SK-MEL-5 (cell line): ENCODE measurements around the gene STRA8. TPM values are rescaled to one million over a fixed set of nuclear protein-coding genes. Genes with fewer than 3 reads are reported as not detected.

Experiments
- DNase-seq: peaks from one replicate; pipeline ENCODE4 v3.0.0-alpha.2; 2016; ENCODE audit warnings: low read depth, low spot score
- in situ Hi-C: cut with HindIII; loops from 2 replicates; pipeline ENCODE4 v1.10.0; 2016; ENCODE audit warnings: low sequenced_read_pairs, high pct_unique_total_duplicates, low pct_unique_long_range_greater_than_20kb
- polyA plus RNA-seq, 2 experiments: library from polyadenylated mRNA; depleted of rRNA; stranded (reverse); fragments of >200 nt; gene quantifications; 2 replicates each; pipeline ENCODE4 v1.2.3, GENCODE V29; 2015
- total RNA-seq: library from RNA; depleted of rRNA; stranded (reverse); fragments of >200 nt; shearing (Covaris generic); gene quantifications from 2 replicates; pipeline ENCODE4 v1.2.3, GENCODE V29; 2014; rRNA removed

Gene STRA8, protein sequence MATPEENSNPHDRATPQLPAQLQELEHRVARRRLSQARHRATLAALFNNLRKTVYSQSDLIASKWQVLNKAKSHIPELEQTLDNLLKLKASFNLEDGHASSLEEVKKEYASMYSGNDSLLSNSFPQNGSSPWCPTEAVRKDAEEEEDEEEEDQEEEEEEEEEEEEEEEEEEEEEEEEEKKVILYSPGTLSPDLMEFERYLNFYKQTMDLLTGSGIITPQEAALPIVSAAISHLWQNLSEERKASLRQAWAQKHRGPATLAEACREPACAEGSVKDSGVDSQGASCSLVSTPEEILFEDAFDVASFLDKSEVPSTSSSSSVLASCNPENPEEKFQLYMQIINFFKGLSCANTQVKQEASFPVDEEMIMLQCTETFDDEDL
- not detected in 2 replicates for total RNA-seq
- not detected in 2 replicates for polyA plus RNA-seq (2015; cell fraction: cytosol; rRNA removed)
- polyA plus RNA-seq (2015; cell fraction: nucleus; rRNA removed), result not detected in 2 replicates

DNA sequence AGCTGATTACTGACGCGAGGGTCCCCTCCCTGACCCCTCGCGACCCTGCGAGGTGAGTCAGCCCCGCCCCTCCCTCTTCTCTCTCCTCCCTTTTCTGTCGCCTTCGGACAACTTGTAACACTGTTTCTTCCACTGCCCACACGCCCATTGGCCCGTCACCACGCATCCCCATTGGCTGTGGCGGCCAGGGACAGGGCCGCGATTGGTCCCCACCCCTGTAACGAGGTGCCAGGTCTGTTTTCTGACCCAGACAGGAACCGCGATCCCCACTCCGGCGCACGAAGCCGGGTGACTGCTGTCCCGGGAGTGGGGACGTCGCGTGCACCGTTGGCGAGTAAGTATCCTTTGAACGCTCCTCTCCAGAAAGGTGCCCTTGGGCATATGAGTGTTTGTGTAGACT lies at the start of gene STRA8:
Gene STRA8, plus strand, starts transcription at position 269 of the 400 bp plus-strand sequence. CDS start 6,687 bp downstream, outside the sequence.
- in situ Hi-C loops, result no loop called here
- no peak for DNase-seq

DNA sequence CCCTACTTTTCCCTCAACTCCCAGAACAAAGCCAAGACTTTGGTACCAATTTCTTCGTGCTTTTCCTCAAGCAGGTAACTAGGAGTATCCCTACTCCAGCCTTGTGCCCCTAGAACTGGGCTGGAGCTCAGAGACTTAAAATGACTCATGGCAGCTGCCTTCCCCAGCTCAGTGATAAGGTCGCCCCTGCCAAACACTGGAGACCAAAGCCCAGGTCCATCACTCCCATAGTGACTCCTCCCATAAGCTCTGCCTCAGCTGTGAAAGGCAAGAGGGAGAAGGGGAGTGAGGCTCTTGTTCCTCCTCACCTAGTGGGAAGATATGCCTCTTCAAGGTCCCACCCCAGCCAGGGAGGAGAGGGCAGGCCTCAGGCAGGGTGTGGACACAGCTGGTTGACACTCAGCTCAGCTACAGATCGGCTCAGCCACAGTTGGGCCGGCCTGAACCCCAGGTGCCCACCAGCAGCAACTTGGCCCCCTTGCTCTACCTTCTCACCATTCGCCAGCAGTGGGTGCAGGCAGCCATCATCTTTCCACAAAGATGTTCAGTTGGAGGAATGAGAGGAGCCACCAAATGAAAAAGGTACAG lies 49.3 kb upstream of the STRA8 start:
- DNase-seq, result no peak
- in situ Hi-C loops, result no loop called here

DNA sequence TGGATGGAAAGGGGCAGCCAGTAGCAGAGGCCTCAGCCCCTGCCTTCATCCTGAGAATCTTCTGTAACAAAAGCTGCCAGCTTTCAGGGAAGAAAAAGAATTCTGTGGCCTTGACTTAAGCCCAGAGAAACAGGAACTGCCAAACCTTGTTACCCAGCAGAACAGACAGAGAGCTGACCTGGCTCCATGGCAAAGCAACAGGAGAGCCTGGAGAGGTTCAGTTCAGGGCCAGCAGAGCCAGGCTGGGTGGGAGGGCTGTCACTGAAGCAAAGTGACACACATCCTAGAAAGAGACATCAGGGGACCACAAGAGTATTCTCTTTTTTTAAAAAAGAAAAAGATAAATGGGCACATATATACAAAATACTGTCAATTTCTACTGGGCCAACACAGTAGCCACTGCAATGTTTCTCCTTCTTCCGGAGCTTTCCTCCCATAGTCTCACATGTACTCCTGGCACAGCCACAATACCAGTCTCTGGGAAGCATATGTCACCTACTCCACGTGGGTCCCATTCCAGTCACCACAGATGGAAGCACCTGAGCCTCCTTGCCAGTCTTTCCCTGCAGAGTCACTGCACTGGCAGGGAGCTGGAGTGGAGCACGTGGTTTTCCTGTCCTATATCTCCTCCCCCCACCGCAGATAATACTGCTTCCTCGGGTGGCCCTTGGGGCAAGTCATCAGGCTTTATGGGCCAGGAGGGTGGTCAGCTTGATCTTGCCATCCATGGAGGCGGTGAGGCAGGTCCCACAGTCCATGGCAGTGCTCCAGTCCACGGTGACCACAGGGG lies 48.0 kb upstream of the STRA8 start:
- DNase-seq, result no peak
- in situ Hi-C loops, result no loop called here

DNA sequence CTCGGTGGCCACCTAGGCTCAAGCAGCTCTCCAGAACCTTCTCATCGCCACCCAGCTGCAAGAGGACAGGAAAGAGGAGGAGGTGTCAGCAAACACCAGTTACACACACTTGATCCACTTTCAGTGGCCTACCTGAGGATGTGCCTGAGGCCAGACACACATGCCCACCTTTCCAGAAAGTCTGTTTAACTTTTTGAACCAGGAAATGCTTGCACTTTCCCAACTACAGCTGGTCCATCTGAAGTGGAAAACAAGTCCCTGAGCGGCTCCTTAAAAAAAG lies 47.4 kb upstream of the STRA8 start:
- in situ Hi-C loops, result no loop called here
- no peak for DNase-seq

DNA sequence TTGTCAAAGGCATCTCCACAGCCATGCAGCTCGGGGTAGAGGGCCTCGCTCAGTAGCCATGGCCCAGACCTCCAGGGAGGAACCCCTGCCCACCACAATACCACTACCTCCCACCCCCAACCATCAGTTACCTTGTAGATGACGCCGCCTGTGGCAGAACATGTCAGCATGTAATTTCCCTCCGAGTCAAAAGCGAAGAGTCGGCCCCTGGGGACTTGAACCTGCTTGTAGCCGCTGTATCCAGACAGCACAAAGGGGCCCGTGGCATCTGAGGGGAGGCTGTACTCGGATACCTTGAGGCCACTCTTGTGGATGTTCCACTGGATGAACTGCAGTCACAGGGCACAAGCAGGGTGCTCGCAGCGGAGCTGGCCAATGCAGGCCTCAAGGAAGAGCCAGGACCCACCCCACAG lies 46.8 kb upstream of the STRA8 start:
- in situ Hi-C loops, result no loop called here
- no peak for DNase-seq

DNA sequence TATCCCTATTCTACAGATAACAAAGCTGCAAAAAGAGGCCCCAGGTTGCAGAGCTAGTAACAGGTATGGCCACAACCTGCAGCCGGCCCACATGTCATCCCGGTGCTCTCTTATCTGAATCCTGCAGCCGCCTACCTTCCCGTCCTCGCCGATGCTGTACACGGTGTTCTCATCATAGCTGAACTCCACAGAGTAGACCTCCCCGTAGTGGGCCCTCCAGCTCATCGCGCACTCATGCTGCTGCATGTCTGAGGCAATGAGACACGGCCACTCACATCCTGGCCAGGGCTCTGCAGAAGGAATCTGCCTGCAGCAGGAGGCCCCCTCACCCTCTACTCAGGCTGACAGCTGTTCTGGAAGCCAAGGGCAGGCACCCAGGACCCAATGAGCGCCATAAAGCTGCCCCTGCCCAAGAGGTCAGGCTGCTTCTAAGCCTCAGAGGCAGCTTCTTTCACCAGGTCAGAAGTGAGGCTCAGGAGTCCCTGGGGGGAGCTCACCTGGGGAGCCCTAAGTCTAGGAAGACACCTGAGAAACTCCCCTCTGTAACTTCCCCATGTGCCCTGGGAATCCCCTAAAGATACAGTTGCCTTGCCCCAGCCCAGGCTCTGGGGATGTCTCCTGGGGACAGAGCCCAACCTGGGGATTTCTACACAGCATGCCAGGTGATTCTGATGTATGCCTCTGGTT lies 45.2 kb upstream of the STRA8 start:
- in situ Hi-C loops, result no loop called here
- DNase-seq, result no peak

DNA sequence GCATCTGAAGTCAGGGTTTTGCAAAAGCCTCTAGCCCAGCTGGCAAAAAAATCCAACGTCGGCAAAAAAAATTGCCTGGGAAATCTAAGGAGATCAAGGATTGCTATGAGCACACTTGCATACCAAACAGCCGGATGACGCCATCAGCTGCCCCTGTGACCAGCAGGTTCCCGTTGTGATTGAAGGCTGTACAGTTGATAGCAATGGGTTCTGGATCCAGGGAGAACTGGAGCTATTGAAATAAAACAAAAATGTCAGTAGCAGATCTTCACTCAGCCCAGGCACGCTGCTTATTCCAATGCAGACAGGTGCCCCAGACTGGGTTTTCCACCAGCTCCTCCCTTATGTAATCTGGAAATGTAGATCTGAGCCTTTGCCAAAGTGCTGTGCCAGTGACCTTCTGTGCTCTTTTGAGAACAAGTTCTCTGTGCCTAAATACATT lies 44.4 kb upstream of the STRA8 start:
- in situ Hi-C loops, result no loop called here
- DNase-seq, result no peak

DNA sequence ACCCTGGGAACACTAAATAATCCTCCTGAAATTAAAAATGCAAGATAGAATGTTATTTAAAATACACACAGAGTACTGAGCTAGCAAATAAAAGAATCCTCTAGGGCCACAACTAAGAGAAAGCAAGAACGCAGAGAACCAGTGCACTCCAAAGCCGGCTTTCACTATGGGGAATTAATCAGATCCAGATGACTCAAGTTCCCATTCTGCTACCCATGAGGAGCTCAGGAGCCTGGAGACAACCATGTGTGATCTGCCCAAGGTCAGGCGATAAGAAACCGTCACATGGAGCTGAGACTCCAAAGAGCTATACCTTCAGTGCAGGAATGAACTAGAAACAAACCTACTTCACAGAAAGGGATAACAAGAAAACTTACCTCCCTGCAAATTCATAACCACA lies 43.7 kb upstream of the STRA8 start:
- in situ Hi-C loops, result no loop called here
- no peak for DNase-seq

DNA sequence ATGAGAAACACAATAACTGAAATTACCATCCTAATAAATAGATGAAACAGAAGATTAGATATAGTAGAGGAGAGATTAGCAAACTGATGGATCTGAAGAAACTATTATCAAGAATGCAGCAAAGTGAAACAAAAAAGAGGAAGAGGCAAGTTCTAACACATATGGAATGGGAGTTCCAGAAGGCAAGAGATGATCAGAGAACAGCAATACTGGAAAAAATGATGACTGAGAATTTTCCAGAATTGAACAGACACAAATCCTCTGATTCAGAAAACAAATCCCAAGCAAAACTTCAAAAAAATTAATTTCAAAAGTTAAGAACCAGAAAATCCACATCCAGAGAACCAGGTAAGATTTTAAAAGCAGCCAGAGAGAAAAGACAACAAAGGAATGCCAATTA lies 42.9 kb upstream of the STRA8 start:
- in situ Hi-C loops, result no loop called here
- no peak for DNase-seq

DNA sequence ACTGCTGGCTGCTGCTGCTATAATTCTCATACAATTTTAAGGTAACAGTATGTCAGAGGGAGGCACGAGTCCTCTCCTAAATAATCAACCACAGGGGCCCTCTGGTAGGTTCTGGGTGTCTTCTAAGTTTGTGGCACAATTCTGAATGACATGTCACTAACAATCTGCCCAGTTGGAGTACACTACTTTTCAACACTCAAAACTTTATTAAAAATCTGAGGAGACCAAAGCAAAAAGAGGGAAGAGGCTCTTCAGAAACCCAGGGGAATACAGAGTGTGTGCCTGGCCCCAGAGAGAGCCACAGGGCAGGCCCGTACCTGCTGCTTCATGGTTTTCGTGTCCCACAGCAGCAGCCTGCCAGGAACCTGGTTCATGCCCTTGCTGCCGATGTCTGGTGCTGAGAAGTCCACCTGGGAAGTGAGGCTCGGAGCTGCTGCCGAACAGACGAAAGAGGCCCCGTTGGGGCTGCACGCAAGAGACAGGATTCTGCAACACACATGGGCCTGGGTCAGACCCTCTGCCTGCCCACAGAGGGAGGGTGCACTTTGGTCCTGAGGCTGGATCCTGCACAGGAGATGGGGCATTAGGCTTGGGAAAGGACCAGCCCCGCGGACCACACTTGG lies 40.6 kb upstream of the STRA8 start:
- DNase-seq, result no peak
- in situ Hi-C loops, result no loop called here

DNA sequence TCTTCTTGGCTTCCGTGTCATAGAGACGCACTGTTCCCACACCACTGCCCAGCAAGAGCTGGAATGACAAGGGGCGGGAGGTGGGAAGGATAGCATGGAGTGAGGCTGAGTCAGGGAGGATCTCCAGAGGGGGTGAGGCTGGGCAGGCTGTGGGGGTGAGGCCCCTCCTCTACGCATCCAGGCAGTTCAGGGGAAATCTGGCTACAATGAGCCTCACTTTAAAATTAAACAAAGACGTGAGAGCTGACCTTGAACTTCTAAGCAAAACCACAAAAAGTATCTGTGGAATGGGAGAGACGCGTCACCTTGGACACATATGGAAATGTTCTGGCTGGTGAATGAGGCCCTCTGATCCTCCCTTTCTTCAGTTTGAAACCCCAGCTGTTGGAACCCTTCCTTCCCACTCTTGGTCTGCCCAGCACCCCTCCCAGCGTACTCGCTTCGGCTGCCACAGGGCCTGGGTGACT lies 40.0 kb upstream of the STRA8 start:
- in situ Hi-C loops, result no loop called here

DNA sequence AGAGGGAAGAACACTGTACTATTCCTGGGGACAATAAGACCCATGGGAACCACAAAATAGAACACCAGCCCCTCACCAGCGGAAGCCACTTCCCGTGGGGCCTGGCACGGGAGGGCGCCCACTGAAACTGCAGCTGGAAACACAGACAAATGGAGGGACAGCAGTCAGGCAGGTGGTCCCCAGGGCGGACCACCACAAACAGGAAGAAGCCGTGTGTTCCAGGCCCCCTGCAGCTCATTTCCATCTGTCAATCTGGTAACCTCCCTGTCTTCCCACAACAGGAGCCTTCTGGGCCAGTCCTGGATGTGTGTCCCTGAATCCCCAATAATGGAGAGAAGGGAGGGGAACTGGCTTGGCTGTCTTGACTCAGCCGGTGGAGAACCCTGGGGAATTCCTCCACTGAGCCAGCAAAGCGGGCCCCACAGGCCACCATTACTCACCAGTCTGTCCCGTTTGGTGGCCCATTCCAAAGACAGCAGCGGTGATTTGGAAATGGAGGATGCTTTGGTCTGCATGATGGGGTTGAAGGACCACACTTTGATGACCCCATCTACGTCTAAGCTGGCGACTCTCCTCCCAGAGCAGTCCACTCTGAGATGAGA lies 39.0 kb upstream of the STRA8 start:
- in situ Hi-C loops, result no loop called here
- no peak for DNase-seq

More for the DNA sequence above, 40.0 kb upstream of the STRA8 start:
- DNase-seq, result no peak

DNA sequence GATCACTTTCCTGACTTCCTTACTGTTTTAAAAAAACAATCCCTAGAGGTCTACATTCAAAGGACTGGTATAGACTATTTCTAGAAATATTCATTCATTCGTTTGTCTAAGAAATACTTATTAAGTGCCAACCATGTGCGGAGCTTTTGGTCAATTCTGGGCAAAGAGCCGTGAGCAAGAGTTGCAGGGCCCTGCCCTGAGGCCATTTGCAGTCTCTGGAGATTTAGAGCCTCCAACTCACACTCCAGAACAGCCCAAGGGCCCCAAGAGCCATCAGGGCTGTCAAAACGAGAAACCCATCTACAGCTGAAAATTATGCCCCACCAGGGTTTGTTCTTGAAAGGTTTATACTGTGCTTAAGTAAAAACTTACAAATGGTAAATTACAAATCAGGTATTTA lies 38.5 kb upstream of the STRA8 start:
- in situ Hi-C loops, result no loop called here

DNA sequence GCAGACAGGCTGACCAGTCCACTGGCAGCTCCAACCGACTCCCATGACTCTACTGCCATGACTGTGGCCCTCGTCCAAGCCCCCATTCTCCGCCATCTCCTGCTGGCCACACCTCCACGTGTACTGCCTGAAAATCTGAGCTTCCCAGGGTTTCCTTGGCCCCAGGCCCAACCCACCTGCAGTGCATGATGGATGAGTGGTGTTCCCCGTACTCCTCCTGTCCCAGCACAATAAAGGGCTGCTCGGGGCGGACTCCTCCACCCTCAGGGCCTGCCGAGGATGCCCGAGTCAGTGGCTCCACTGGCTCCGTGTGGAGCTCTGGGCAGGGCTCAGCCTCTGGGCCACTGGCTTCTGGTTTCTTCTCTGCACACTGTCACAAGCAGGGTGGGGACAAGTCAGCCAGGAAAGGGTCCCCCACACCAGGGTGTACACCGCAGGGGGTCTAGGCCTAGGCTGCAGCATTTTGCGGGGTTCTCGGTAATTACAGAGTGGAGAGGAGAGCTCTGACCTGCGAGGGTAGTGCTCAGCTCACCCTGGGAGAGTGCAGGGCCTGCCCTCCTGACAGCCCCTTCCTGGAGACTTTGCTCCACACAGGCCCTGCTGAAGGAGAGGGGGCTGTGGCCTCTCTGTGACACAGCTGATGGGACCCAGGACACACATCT lies 37.5 kb upstream of the STRA8 start:
- in situ Hi-C loops, result no loop called here
- no peak for DNase-seq

More for the DNA sequence above, 38.5 kb upstream of the STRA8 start:
- no peak for DNase-seq

DNA sequence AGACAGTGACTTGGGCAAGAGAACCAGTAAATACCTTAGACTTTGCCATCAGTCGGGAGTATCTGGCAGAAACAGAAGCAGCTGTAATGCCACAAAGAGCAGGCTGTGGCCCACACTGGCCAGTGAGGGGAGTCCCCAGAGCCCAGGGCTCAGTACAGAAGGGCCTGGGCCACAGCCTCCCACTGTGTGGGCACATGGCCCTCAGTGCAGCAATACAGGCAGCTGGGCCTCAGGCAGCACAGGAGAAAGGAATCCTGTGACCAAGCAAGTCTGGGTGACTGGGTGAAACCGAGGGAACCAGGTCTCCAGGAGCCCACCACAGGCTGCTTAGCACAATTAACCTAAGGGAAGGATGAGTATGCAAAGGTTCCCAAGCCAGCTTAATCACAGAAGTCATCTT lies 36.3 kb upstream of the STRA8 start:
- no peak for DNase-seq
- in situ Hi-C loops, result no loop called here

DNA sequence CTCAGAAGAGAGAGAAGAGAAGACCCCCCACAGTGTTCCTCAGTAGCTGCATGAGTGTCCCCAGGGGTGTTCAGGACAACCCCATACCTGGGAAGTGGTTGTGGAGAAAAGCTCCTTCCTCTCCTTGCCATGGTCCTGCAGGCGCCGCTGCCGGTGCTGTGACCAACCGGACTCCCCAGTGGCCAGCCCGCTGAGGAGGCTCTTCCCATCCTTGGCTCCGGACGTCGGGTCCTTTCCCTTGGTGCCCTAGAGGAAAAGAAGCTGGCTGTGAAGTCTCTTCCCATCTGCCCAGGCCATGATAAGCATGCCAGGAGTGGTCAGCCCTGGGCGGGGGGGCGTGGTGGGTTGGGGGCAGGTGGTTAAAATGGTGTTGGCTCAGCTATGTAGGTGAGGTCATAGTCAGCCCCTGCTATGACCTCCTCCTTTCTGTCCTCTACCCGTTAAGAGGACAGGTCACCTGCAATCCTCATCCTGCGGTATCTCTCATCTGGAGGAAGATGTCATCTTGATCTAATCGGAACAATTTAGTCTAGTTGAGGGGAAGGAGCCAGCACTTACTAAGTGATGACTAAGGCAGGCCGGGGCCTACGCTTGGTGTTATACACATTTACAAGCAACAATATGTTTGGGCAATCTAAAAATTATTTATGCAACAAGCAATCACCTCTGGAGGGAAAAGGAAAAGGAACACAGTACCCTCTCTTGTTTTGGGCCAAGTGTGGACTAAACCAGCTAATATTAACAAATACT lies 35.6 kb upstream of the STRA8 start:
- in situ Hi-C loops, result no loop called here
- no peak for DNase-seq
